Peyer's patch (tissue), 4 donors: ENCODE data around the gene C5orf46.

Experiments
- POLR2A ChIP-seq, 2 donors: fragments of 450-650 bp; IDR thresholded peaks; one replicate each; pipeline ENCODE4 v1.5.1; 2017; ENCODE audit warnings: antibody characterized with exemption in 2 of 2, mild to moderate bottlenecking in 2 of 2, moderate library complexity in 2 of 2
- TF ChIP-seq, protein P1 (sequence below), 6 experiments: fragments of 450-650 bp in 4 of 6; fragments of 200-600 bp in 2 of 6; sonication (generic) in 1 of 6; IDR thresholded peaks; one replicate each; pipeline ENCODE4 v1.5.1; 2017 to 2019; ENCODE audit warnings: antibody characterized with exemption in 6 of 6, mild to moderate bottlenecking in 3 of 6, moderate library complexity in 1 of 6

DNA sequence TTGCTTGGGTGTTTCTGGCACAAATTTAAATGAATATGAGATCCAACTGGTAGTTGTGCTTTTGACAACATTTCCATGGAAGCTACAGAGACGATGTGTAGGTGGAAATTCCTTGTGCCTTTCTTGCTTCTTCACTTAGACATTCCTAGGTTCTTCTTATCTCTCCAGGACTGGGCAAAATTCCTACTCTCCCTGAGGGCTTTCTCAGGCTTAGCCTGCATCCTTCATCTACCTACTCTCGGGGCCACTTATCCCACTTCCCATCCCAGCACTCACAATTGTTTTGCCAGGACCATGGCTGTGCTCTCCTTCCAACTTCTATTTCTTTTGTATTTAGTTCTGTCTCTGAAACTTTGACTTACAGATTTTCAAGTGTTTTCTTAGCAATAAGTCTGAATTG is 57.1 kb downstream of the C5orf46 start:
- TF ChIP-seq, protein P1, sequence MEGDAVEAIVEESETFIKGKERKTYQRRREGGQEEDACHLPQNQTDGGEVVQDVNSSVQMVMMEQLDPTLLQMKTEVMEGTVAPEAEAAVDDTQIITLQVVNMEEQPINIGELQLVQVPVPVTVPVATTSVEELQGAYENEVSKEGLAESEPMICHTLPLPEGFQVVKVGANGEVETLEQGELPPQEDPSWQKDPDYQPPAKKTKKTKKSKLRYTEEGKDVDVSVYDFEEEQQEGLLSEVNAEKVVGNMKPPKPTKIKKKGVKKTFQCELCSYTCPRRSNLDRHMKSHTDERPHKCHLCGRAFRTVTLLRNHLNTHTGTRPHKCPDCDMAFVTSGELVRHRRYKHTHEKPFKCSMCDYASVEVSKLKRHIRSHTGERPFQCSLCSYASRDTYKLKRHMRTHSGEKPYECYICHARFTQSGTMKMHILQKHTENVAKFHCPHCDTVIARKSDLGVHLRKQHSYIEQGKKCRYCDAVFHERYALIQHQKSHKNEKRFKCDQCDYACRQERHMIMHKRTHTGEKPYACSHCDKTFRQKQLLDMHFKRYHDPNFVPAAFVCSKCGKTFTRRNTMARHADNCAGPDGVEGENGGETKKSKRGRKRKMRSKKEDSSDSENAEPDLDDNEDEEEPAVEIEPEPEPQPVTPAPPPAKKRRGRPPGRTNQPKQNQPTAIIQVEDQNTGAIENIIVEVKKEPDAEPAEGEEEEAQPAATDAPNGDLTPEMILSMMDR (IDR thresholded peaks at IDR 0.05) = no peak
- TF ChIP-seq POLR2A (IDR thresholded peaks at IDR 0.05) = no peak
